IMR-90 (cell line): ENCODE results near the gene ZFAND6.

Experiments
- CEBPB ChIP-seq: IDR thresholded peaks from 2 replicates; pipeline ENCODE4 v1.6.1; 2012; ENCODE audit warnings: low read depth, low read length, improper control_type of control experiment
- CHD1 ChIP-seq: IDR thresholded peaks from 2 replicates; pipeline ENCODE4 v1.6.1; 2012; ENCODE audit warnings: low read depth, low read length, improper control_type of control experiment
- CTCF ChIP-seq: conservative IDR thresholded peaks from 2 replicates; pipeline ENCODE4 v1.5.1; 2012; ENCODE audit warnings: mild to moderate bottlenecking, low read depth, low read length, improper control_type of control experiment
- FOS ChIP-seq: fragments of 150-350 bp; IDR thresholded peaks from 2 replicates; pipeline ENCODE4 v1.6.1; 2016; ENCODE audit warnings: low read depth, low read length
- MAFK ChIP-seq: IDR thresholded peaks from 2 replicates; pipeline ENCODE4 v1.6.1; 2012; ENCODE audit warnings: low read depth, low read length, improper control_type of control experiment
- MAZ ChIP-seq: IDR thresholded peaks from 2 replicates; pipeline ENCODE4 v1.6.1; 2012; ENCODE audit warnings: low read depth, mild to moderate bottlenecking, low read length, improper control_type of control experiment, moderate library complexity, borderline replicate concordance
- MXI1 ChIP-seq: IDR thresholded peaks from 2 replicates; pipeline ENCODE4 v1.6.1; 2012; ENCODE audit warnings: low read depth, mild to moderate bottlenecking, low read length, moderate library complexity, borderline replicate concordance
- POLR2A ChIP-seq: IDR thresholded peaks from 2 replicates; pipeline ENCODE4 v1.6.1; 2012; ENCODE audit warnings: mild to moderate bottlenecking, low read depth, low read length
- RFX5 ChIP-seq: IDR thresholded peaks from 2 replicates; pipeline ENCODE4 v1.8.0; 2012; ENCODE audit warnings: low read depth, mild to moderate bottlenecking, low read length, moderate library complexity
- SMC3 ChIP-seq: fragments of 150-350 bp; IDR thresholded peaks from 2 replicates; pipeline ENCODE4 v1.6.1; 2016; ENCODE audit warnings: low read depth, mild to moderate bottlenecking, antibody characterized with exemption, low read length, moderate library complexity
- USF2 ChIP-seq: fragments of 150-350 bp; IDR thresholded peaks from 2 replicates; pipeline ENCODE4 v1.6.1; 2017; ENCODE audit warnings: mild to moderate bottlenecking, antibody characterized with exemption, low read length, low read depth

- TF ChIP-seq MAFK (no peak), CTCF (no peak), RFX5 (no peak), MXI1 (no peak), MAZ (no peak), FOS (no peak), CEBPB (no peak), POLR2A (no peak), CHD1 (no peak), USF2 (no peak), SMC3 (no peak)
Measured at GRCh38 chr15:80109388-80109787, 49.9 kb downstream of the ZFAND6 start.
